ENCODE measurements around the gene TSKS.

TSKS gene

DNA sequence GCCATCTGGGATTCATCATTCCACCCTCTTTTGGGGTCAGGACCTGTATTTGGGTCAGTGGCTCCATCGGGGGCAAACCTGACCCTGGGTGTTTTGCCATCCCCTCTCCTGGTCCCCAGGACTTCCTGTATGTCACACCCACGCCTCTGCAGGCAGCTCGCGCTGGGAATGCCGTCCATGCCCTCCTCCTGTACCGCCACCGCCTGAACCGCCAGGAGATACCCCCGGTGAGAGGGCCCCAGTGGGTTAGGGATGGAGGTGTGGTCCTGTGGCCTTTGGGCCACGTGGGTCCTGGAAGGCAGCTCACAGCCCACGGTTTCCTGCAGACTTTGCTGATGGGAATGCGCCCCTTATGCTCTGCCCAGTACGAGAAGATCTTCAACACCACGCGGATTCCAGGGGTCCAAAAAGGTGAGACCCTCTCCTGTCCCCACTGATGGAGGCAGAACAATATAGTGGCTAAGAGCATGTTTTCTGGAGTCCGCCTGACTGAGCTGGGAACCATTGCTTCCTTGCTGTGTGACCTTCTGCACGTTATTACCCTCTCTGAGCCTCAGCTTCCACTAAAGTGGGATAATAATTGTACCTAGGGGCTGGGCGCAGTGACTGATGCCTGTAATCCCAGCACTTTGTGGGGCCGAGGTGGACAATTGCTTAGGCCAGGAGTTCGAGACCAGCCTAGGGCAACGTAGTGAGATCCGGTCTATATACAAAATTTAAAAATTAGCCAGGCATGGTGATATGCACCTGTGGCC is 58.0 kb downstream of the TSKS start:
- Histone ChIP-seq H3K36me3 (replicated peaks; ENCODE audit: insufficient read depth, low read length) (no peaks in the 10 kb centered on the region), H3K9ac (ENCODE audit: low read length) (no peak overlapping the region), H3K9me2 (replicated peaks; ENCODE audit: insufficient read depth, low read length) (no peaks in the 10 kb centered on the region), H3F3A (ENCODE audit: insufficient read depth, low read length) (no peaks in the 10 kb centered on the region), H3K4me1 (ENCODE audit: low read length) (no peaks in the 10 kb centered on the region), H3K79me2 (ENCODE audit: low read length) (no peaks in the 10 kb centered on the region), H2AFZ (ENCODE audit: low read length) (no peak overlapping the region), H3K9me3 (replicated peaks; ENCODE audit: insufficient read depth, low read length) (no peaks in the 10 kb centered on the region), H3K27me3 (replicated peaks; ENCODE audit: insufficient read depth, low read length) (peaks cover 70% of the 10 kb centered on the region), H3K27ac (ENCODE audit: low read length) (no peak overlapping the region), H3K4me2 (ENCODE audit: low read depth, low read length) (no peak overlapping the region), H4K20me1 (ENCODE audit: insufficient read depth, low read length) (no peaks in the 10 kb centered on the region), H3K4me3 (ENCODE audit: low read length) (no peak overlapping the region)
- no peak for TF ChIP-seq EZH2 (optimal IDR thresholded peaks at IDR 0.05; ENCODE audit: low read depth, low read length)
- TF ChIP-seq CTCF (IDR thresholded peaks at IDR 0.05; ENCODE audit: low read length): no peak
- TF ChIP-seq EZH2phosphoT487 (IDR thresholded peaks at IDR 0.05; ENCODE audit: low read length): no peak
- no peak for DNase-seq

DNA sequence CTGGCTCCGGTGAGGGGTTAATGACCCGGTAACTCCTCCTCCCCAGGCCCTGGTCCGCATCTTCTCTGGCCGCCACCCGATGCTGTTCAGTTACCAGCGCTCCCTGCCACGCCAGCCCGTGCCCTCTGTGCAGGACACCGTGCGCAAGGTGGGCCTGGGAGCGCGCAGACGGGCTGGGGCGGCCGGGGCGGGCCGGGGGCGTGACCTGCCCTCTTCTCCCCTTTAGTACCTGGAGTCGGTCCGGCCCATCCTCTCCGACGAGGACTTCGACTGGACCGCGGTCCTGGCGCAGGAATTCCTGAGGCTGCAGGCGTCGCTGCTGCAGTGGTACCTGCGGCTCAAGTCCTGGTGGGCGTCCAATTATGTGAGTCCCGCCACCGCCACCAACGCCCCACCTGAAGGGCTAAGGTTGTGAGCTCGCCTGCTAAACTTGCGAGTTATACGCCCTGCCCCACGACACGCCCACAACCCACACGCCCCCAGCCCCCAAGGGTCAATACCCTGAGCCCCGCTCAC is 61.8 kb downstream of the TSKS start:
- Histone ChIP-seq H2AFZ (ENCODE audit: low read length) (no peak overlapping the region), H3K79me2 (ENCODE audit: low read length) (no peaks in the 10 kb centered on the region), H3K27me3 (replicated peaks; ENCODE audit: insufficient read depth, low read length) (peaks cover 43% of the 10 kb centered on the region), H3K4me1 (ENCODE audit: low read length) (no peaks in the 10 kb centered on the region), H3K9me2 (replicated peaks; ENCODE audit: insufficient read depth, low read length) (no peaks in the 10 kb centered on the region), H3K4me2 (ENCODE audit: low read depth, low read length) (no peak overlapping the region), H3K36me3 (replicated peaks; ENCODE audit: insufficient read depth, low read length) (no peaks in the 10 kb centered on the region), H3K4me3 (ENCODE audit: low read length) (no peak overlapping the region), H3K27ac (ENCODE audit: low read length) (no peak overlapping the region), H3K9me3 (replicated peaks; ENCODE audit: insufficient read depth, low read length) (no peaks in the 10 kb centered on the region), H3F3A (ENCODE audit: insufficient read depth, low read length) (no peaks in the 10 kb centered on the region), H4K20me1 (ENCODE audit: insufficient read depth, low read length) (no peaks in the 10 kb centered on the region), H3K9ac (ENCODE audit: low read length) (no peak overlapping the region)
- DNase-seq: no peak
- TF ChIP-seq EZH2 (optimal IDR thresholded peaks at IDR 0.05; ENCODE audit: low read depth, low read length) (no peak), EZH2phosphoT487 (IDR thresholded peaks at IDR 0.05; ENCODE audit: low read length) (no peak), CTCF (IDR thresholded peaks at IDR 0.05; ENCODE audit: low read length) (no peak)

GRCh38 chr19:49700563-49700962 is 62.5 kb downstream of the TSKS start:
- Histone ChIP-seq H3K27me3 (replicated peaks; ENCODE audit: insufficient read depth, low read length) (peaks cover 36% of the 10 kb centered on the region), H3F3A (ENCODE audit: insufficient read depth, low read length) (no peaks in the 10 kb centered on the region), H3K4me2 (ENCODE audit: low read depth, low read length) (no peak overlapping the region), H3K4me3 (ENCODE audit: low read length) (no peak overlapping the region), H3K36me3 (replicated peaks; ENCODE audit: insufficient read depth, low read length) (no peaks in the 10 kb centered on the region), H4K20me1 (ENCODE audit: insufficient read depth, low read length) (no peaks in the 10 kb centered on the region), H3K27ac (ENCODE audit: low read length) (no peak overlapping the region), H2AFZ (ENCODE audit: low read length) (no peak overlapping the region), H3K79me2 (ENCODE audit: low read length) (no peaks in the 10 kb centered on the region), H3K4me1 (ENCODE audit: low read length) (no peaks in the 10 kb centered on the region), H3K9me2 (replicated peaks; ENCODE audit: insufficient read depth, low read length) (no peaks in the 10 kb centered on the region), H3K9me3 (replicated peaks; ENCODE audit: insufficient read depth, low read length) (no peaks in the 10 kb centered on the region), H3K9ac (ENCODE audit: low read length) (no peak overlapping the region)
- DNase-seq: no peak
- TF ChIP-seq CTCF (IDR thresholded peaks at IDR 0.05; ENCODE audit: low read length) (no peak), EZH2 (optimal IDR thresholded peaks at IDR 0.05; ENCODE audit: low read depth, low read length) (no peak), EZH2phosphoT487 (IDR thresholded peaks at IDR 0.05; ENCODE audit: low read length) (no peak)
